Hematopoietic multipotent progenitor cell treated with erythropoietin and hydrocortisone succinate and interleukin-3 and kit ligand, for 4 days (in vitro differentiated cells): ENCODE results near the gene PDK2.
A peak's percentile ranks its signal among the peaks of the same experiment; 100 is the strongest.

Experiments used
- DNase-seq: peaks from one replicate; pipeline ENCODE4 v3.0.0-alpha.2; 2015

PDK2 gene

DNA sequence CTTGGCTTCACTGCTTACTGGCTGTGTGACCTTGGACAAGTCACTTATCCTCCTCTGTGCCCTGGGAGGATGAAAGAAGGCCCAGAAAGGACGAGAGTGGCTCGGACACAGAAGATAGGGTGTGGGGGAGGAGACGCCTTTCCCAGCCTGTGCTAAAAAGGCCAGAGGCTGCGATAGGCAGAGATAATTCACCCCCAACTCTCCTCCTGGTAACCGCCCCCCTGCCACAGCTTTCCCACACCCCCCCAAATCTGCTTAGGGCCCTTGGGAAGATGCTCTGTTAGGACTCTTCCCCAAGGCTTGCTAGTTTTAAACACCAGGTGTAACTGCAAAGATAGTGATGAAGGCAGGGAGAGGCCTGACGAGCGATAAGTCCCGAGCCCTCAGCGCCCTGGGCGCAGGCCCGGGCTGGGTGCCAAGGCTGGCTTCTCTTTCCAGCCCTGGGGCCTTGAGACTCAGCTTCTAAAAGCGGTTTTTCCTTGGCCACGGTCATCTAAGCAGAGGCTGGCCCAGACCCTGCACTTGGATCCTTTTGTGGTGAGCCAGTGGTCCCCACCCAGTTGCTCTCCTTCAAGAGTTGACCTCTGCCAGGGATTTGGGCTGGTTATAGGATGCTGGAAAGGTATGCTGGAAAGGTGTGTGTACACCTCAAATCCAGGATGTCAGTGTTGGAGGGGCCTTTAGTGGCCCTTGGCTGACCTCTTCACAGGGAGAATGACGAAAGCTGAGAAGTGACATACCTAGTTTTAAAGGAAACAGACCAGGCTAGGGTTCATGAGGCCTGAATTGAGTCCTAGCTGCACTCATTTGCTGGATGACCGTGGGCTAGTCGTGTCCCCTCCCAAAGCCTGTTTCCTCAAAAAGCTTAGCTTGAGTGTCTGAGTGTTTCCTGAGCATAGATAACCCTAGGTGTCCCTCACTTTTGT is 58.8 kb downstream of the PDK2 start:
- DNase-seq = peak; percentile 92

DNA sequence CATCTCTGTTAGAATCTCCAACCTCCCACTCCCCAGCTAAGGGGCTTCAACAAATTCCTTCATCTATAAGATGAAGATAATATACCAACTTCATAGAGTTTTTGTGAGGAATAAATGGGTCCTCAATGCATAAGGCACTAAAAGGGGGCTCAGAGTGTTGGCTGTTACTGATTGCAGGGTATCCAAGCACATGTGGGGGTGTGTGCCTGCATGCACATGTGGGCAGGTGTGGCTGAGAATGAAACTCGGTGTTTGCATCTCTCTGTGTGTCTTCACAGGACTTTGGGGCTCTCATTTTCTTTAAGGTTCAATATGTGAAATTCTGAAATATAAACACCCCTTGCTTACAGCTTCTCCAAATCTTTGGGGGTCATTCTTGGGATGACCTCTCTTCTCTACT is 59.5 kb downstream of the PDK2 start:
- DNase-seq = no peak

DNA sequence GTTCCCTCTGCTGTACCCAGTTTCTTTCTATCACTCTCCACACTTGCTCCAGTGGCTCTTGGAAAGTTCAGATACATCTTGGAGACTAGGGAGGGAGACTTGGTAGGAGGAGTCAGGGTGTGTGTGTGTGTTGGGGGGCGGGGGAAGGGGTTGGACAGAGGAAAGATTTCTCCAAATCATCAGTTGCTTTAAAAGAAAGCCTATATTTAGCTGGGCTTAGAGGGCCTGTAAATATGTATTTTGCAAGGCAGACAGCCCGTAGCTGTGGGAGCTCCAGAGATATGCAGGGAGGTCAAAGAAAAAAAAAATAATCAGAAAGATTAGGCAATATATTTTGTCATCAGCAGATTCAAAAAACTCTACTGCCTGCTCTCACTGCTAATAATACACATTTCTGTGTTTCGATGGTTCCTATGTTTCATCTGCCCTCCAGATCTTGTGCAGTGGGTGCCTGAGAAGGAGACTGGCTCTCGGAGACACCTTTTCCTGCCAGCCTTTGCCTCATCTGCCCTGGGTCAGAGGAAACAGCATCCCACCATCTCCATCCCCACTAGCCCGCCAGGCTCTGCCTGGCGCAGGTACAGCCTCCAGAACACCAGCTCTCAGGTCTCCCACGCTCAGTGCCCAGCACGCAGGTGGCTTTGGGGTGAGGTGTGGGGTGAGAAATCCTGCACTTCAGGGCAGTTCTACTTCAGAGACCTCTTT is 60.1 kb downstream of the PDK2 start:
- DNase-seq = peak; percentile 51

DNA sequence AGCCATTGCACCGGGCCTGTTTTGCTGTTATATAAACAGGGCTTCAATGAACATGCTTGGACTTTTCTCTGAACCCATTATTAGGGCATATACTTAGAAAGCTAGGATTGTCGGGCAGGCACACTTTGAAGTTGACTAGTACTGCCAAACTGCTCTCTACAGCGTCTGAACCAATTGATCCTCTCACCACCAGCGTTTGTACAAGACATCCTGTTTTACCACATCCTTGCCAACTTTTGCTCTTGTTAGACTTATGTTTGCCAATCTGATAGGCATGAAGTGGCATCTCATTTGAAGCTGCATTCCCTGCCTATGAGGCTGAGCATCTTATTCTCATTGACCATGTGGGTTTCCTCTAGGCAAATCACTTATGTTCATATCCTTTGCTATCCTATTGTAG is 62.7 kb downstream of the PDK2 start:
- DNase-seq = no peak

DNA sequence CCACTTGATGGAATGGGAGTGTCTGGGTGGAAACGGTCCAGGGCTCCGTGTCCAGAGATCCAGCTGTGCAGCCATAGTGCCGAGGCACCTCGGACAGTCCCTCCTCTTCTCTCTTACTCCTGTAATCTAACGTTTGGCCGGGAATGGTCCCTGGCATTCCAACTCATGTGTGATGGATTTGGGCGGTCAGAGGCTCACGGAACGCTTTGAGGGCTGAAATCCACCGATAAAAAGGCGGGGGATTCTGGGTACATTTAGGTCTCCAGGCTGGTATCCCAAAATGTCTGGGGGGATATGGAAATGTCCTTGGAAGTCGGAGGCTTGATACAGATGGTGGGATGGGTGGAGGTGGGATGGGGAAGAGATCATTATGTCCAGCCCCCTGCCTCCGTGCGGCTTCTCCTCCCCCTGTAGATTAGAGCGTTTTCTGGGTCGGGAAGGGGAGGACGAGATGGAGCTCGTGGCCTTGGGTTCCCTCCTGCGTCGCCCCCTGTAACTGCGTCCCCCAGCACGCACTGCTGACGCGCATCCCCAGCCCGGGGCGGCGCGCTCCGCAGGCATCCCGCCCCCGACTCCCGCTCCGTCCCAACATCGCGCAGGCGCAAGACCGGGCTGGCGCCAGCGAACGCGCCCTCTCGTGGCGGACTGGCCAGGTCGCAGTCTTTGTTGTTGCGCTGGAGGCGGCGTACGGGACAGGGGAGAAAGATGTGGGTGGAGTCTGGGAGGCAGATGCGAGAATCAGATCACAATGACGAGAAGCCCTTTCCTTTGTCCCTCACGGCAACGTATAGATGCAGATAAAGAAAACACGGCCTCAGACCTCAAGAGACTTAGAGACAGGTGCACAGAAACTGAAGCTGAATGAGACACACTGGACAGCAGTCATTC is 66.1 kb downstream of the PDK2 start:
- DNase-seq = peak; percentile 95
